ENCODE data around the gene CCNO.

Gene CCNO

GRCh38 chr5:55232985-55233928, at the start of gene CCNO:
Gene CCNO (minus strand): TSS chr5:55233608. CDS start chr5:55233523, 85 bp downstream.
- no peak for DNase-seq (ENCODE audit: low read depth)

- DNase-seq (ENCODE audit: low read depth): no peak
Measured at GRCh38 chr5:55278778-55279177, 45.4 kb upstream of the CCNO start.

- no peak for DNase-seq (ENCODE audit: low read depth)
Measured at GRCh38 chr5:55276771-55277170, 43.4 kb upstream of the CCNO start.

GRCh38 chr5:55258339-55258738, 24.9 kb upstream of the CCNO start:
- DNase-seq (ENCODE audit: low read depth): no peak

- DNase-seq (ENCODE audit: low read depth): no peak
Measured at GRCh38 chr5:55254802-55255201, 21.4 kb upstream of the CCNO start.

- no peak for DNase-seq (ENCODE audit: low read depth)
Measured at GRCh38 chr5:55250064-55250463, 16.7 kb upstream of the CCNO start.

GRCh38 chr5:55241746-55242145, 8.3 kb upstream of the CCNO start:
- DNase-seq (ENCODE audit: low read depth): no peak

GRCh38 chr5:55236800-55237199, 3.4 kb upstream of the CCNO start:
- DNase-seq (ENCODE audit: low read depth): no peak

- DNase-seq (ENCODE audit: low read depth): no peak
Measured at GRCh38 chr5:55234121-55234700, 803 bp upstream of the CCNO start.

GRCh38 chr5:55232271-55232984, 980 bp downstream of the CCNO start:
- no peak for DNase-seq (ENCODE audit: low read depth)

GRCh38 chr5:55231919-55232270, 1.5 kb downstream of the CCNO start:
- no peak for DNase-seq (ENCODE audit: low read depth)

GRCh38 chr5:55231029-55231918, 2.1 kb downstream of the CCNO start:
- no peak for DNase-seq (ENCODE audit: low read depth)

- no peak for DNase-seq (ENCODE audit: low read depth)
Measured at GRCh38 chr5:55230086-55230629, 3.2 kb downstream of the CCNO start.

GRCh38 chr5:55227664-55228430, 5.6 kb downstream of the CCNO start:
- DNase-seq (ENCODE audit: low read depth): no peak

- no peak for DNase-seq (ENCODE audit: low read depth)
Measured at GRCh38 chr5:55226934-55227663, 6.3 kb downstream of the CCNO start, which contains the start of gene MCIDAS. Gene MCIDAS (minus strand): TSS chr5:55227315. CDS start chr5:55227138, 177 bp downstream.

GRCh38 chr5:55226027-55226933, 7.1 kb downstream of the CCNO start:
- DNase-seq (ENCODE audit: low read depth): no peak

- no peak for DNase-seq (ENCODE audit: low read depth)
Measured at GRCh38 chr5:55225346-55225745, 8.1 kb downstream of the CCNO start.

- DNase-seq (ENCODE audit: low read depth): no peak
Measured at GRCh38 chr5:55223812-55224240, 9.6 kb downstream of the CCNO start.
